ENCODE data around the gene BACH1. TPM values are rescaled to one million over a fixed set of nuclear protein-coding genes. Genes with fewer than 3 reads are reported as not detected.

Gene BACH1
- total and polyA plus RNA-seq, 2 donors (not counting 3 experiments of a cell fraction or from before 2014, with no cell fraction given): 7.2 to 28.8 TPM

- FAIRE-seq (peak; percentile 26), DNase-seq (ENCODE audit: low read depth, low spot score) (peak; percentile 55)
- BruUV-seq (replicated peaks): no TSS peak
- dilution Hi-C loops (cut with MboI; ENCODE audit: extremely low pct_ligation_motif_present, low sequenced_read_pairs) (no loop called here), intact Hi-C loops (cut with micrococcal nuclease) (no loop called here)
- Histone ChIP-seq H3K9me1 (replicated peaks; ENCODE audit: control insufficient read depth, extremely low read depth, insufficient read depth, low read length) (peaks cover 3% of the 10 kb centered on the region), H3K27ac (ENCODE audit: insufficient read depth, low read depth, low read length) (no peak overlapping the region), H3K9me3 (replicated peaks; ENCODE audit: control insufficient read depth, insufficient read depth, low read length) (no peaks in the 10 kb centered on the region), H4K20me1 (replicated peaks; ENCODE audit: control insufficient read depth, extremely low read depth, insufficient read depth, low read length) (peaks cover 24% of the 10 kb centered on the region), H3K27me3 (ENCODE audit: control insufficient read depth in 2 of 2, insufficient read depth in 2 of 2, low read length in 2 of 2) (no peaks in the 10 kb centered on the region), H2AFZ (ENCODE audit: low read depth, low read length) (no peak overlapping the region), H3K4me3 (replicated peaks in 1 of 3; ENCODE audit: insufficient read depth in 1 of 3, low read depth in 1 of 3, low read length in 3 of 3) (no peak overlapping the region), H3K36me3 (ENCODE audit: control insufficient read depth in 2 of 2, extremely low read depth in 1 of 2, insufficient read depth in 2 of 2, low read length in 2 of 2) (no peaks in the 10 kb centered on the region), H3K4me2 (ENCODE audit: insufficient read depth, low read length) (no peak overlapping the region), H3K4me1 (ENCODE audit: control insufficient read depth, extremely low read depth, insufficient read depth, low read length) (peaks cover 19% of the 10 kb centered on the region), H3K79me2 (ENCODE audit: control insufficient read depth, insufficient read depth, low read length) (peaks cover 88% of the 10 kb centered on the region), H3K9ac (replicated peaks; ENCODE audit: extremely low read depth, insufficient read depth, low read length) (no peak overlapping the region)
- POLR2A ChIA-PET: interaction anchor here (1.3 kb wide), 1 partner anchor 15 kb away, joined by 7 read pairs; the partner anchor contains the start of gene BACH1
- CTCF ChIA-PET: interaction anchor here (0.8 to 2.3 kb wide), 12 partner anchors 8 to 197 kb away, joined by 3 to 18 read pairs (median 4); partner anchors contain the start of gene BACH1
- TF ChIP-seq JUN (IDR thresholded peaks at IDR 0.05; ENCODE audit: borderline replicate concordance, insufficient read depth, insufficient read length, low read depth) (no peak), EZH2 (IDR thresholded peaks at IDR 0.05; ENCODE audit: borderline replicate concordance, low read depth, low read length, severe bottlenecking) (no peak), POLR2AphosphoS5 (IDR thresholded peaks at IDR 0.05; ENCODE audit: insufficient read depth, low read depth, low read length) (no peak), CTCF (IDR thresholded peaks at IDR 0.05; ENCODE audit: extremely low read depth in 1 of 2, insufficient read depth in 1 of 2, low read depth in 1 of 2, low read length in 2 of 2) (no peak), MYC (IDR thresholded peaks at IDR 0.05; ENCODE audit: low read depth, low read length) (no peak), POLR2A (IDR thresholded peaks at IDR 0.05; ENCODE audit: low read depth, low read length) (no peak), MAX (IDR thresholded peaks at IDR 0.05; ENCODE audit: insufficient read depth, insufficient read length) (no peak), GATA2 (IDR thresholded peaks at IDR 0.05; ENCODE audit: insufficient read depth, insufficient read length, low read depth, low read length) (no peak), FOS (IDR thresholded peaks at IDR 0.05; ENCODE audit: borderline replicate concordance, insufficient read depth, low read length) (no peak)
Observed at GRCh38 chr21:29313662-29314408, 15.1 kb downstream of the BACH1 start.

All from endothelial cell of umbilical vein (primary cell).